GM12878 (cell line): ENCODE results near the gene CCDC107. TPM values are rescaled to one million over a fixed set of nuclear protein-coding genes. Genes with fewer than 3 reads are reported as not detected.

ENCODE experiments used
- ATAC-seq: fragments of 200-7000 bp; cut with Tn5 transposase; 3 replicates; pipeline ENCODE4 v1.9.1; 2020; ENCODE audit warnings: mild to moderate bottlenecking, moderate library complexity
- BruUV-seq: library from RNA; stranded (reverse); fragments of 400-500 nt; replicated peaks from 2 replicates; lab custom pipeline; 2021; lab: Mats Ljungman, UMichigan
- CTCF ChIA-PET: fragments of 300-600 bp; sonication (Branson Sonifier 250); formaldehyde crosslinking; extraction: SDS; loops from one replicate; lab custom pipeline; 2021; ENCODE audit warnings: inconsistent platforms; lab: Yijun Ruan, JAX
- POLR2A ChIA-PET: fragments of 350-600 bp; formaldehyde crosslinking; extraction: SDS; loops from one replicate; lab custom pipeline; 2021; ENCODE audit warnings: inconsistent platforms; lab: Charles Lee
- RAD21 ChIA-PET: fragments of 300-600 bp; sonication (Branson Sonifier 250); formaldehyde crosslinking; loops from one replicate; lab custom pipeline; 2023; ENCODE audit warnings: antibody characterized with exemption; ENCODE audit not compliant: unreplicated experiment; lab: Charles Lee
- SMC1A ChIA-PET: fragments of 300-600 bp; sonication (Branson Sonifier 250); formaldehyde crosslinking; loops from one replicate; lab custom pipeline; 2023; ENCODE audit not compliant: unreplicated experiment, uncharacterized antibody; lab: Charles Lee
- DNase-seq: peaks from one replicate; pipeline ENCODE4 v3.0.0-alpha.2; 2011; ENCODE audit warnings: low read depth, low spot score
- FAIRE-seq: peaks from 3 replicates; lab custom pipeline; 2011; peaks lifted over from hg19 to GRCh38; lab: Jason Lieb, UNC
- H2AFZ ChIP-seq: 2 replicates; pipeline ENCODE4 v1.6.0; 2011; ENCODE audit warnings: low read depth, low read length, control low read depth; ENCODE audit not compliant: control insufficient read depth
- H3K27ac ChIP-seq: 2 replicates; pipeline ENCODE4 v1.5.1; 2011; ENCODE audit warnings: control low read depth; ENCODE audit not compliant: control insufficient read depth, insufficient read depth
- H3K27me3 ChIP-seq, 2 experiments: replicated peaks in 1 of 2; 2 replicates each; pipeline versions ENCODE4 v1.6.0 to v1.6.1; 2011; ENCODE audit warnings: low read length in 1 of 2; ENCODE audit not compliant: control insufficient read depth in 2 of 2, insufficient read depth in 2 of 2
- H3K36me3 ChIP-seq, 2 experiments: 2 replicates each; pipeline ENCODE4 v1.5.1; 2011; ENCODE audit warnings: low read length in 1 of 2; ENCODE audit not compliant: control insufficient read depth in 2 of 2, insufficient read depth in 2 of 2
- H3K4me1 ChIP-seq: 2 replicates; pipeline ENCODE4 v1.6.1; 2011; ENCODE audit warnings: mild to moderate bottlenecking, low read length, moderate library complexity, mixed read lengths; ENCODE audit not compliant: control insufficient read depth, insufficient read depth
- H3K4me2 ChIP-seq: 2 replicates; pipeline ENCODE4 v1.6.0; 2011; ENCODE audit warnings: control low read depth; ENCODE audit not compliant: control insufficient read depth, insufficient read depth
- H3K4me3 ChIP-seq: fragments of 200-600 bp; sonication (generic); 2 replicates; pipeline ENCODE4 v1.5.1; 2016
- H3K79me2 ChIP-seq: 2 replicates; pipeline ENCODE4 v1.6.0; 2011; ENCODE audit warnings: low read length; ENCODE audit not compliant: control insufficient read depth, insufficient read depth
- H3K9ac ChIP-seq: 2 replicates; pipeline ENCODE4 v1.8.0; 2011; ENCODE audit warnings: low read length, control low read depth, mixed read lengths; ENCODE audit not compliant: control insufficient read depth, insufficient read depth
- H3K9me3 ChIP-seq: replicated peaks from 3 replicates; pipeline ENCODE4 v1.5.1; 2011; ENCODE audit warnings: mild to moderate bottlenecking, low read length; ENCODE audit not compliant: control insufficient read depth, insufficient read depth
- H4K20me1 ChIP-seq: 2 replicates; pipeline ENCODE4 v1.6.0; 2011; ENCODE audit not compliant: control insufficient read depth, insufficient read depth
- BHLHE40 ChIP-seq, 2 experiments: fragments of 450-650 bp in 1 of 2; IDR thresholded peaks; 2 replicates each; pipeline ENCODE4 v1.6.1; 2011 to 2017; ENCODE audit warnings: low read depth in 2 of 2, borderline replicate concordance in 1 of 2, improper control_type of control experiment in 1 of 2, low read length in 1 of 2, mild to moderate bottlenecking in 1 of 2
- CBX3 ChIP-seq: fragments of 200-600 bp; sonication (generic); IDR thresholded peaks from 2 replicates; pipeline ENCODE4 v1.6.1; 2016; ENCODE audit warnings: low read depth, borderline replicate concordance
- CHD4 ChIP-seq: fragments of 200-600 bp; sonication (generic); IDR thresholded peaks from 2 replicates; pipeline ENCODE4 v1.6.1; 2016; ENCODE audit warnings: mild to moderate bottlenecking
- FOS ChIP-seq: IDR thresholded peaks from 3 replicates; pipeline ENCODE4 v1.6.1; 2011; ENCODE audit warnings: borderline replicate concordance; ENCODE audit not compliant: insufficient read length; ENCODE audit errors: extremely low read depth
- JUND ChIP-seq: IDR thresholded peaks from 2 replicates; pipeline ENCODE4 v1.6.1; 2012; ENCODE audit warnings: low read depth, mild to moderate bottlenecking, low read length, improper control_type of control experiment, moderate library complexity
- MEF2B ChIP-seq: fragments of 450-650 bp; IDR thresholded peaks from 2 replicates; pipeline ENCODE4 v1.6.1; 2018; ENCODE audit warnings: mild to moderate bottlenecking, moderate library complexity; ENCODE audit not compliant: partially characterized antibody, poor library complexity, severe bottlenecking
- MXI1 ChIP-seq: fragments of 150-350 bp; IDR thresholded peaks from 2 replicates; pipeline ENCODE4 v1.6.1; 2011; ENCODE audit warnings: low read depth, mild to moderate bottlenecking, inconsistent platforms, low read length, improper control_type of control experiment
- NRF1 ChIP-seq: conservative IDR thresholded peaks from 2 replicates; pipeline ENCODE4 v1.6.1; 2011; ENCODE audit warnings: mild to moderate bottlenecking, low read depth, low read length, improper control_type of control experiment
- PAX8 ChIP-seq: fragments of 450-650 bp; IDR thresholded peaks from 2 replicates; pipeline ENCODE4 v1.6.1; 2017; ENCODE audit warnings: mild to moderate bottlenecking, moderate library complexity
- POU2F2 ChIP-seq: IDR thresholded peaks from 3 replicates; pipeline ENCODE4 v1.6.1; 2011; ENCODE audit warnings: low read depth, mild to moderate bottlenecking, low read length, borderline replicate concordance
- SPI1 ChIP-seq: IDR thresholded peaks from 2 replicates; pipeline ENCODE4 v1.6.1; 2011; ENCODE audit warnings: low read depth, mild to moderate bottlenecking, low read length, moderate library complexity, borderline replicate concordance; ENCODE audit not compliant: insufficient read depth
- SRF ChIP-seq, 2 experiments: IDR thresholded peaks; 2 replicates each; pipeline ENCODE4 v1.6.1; 2011; ENCODE audit warnings: low read depth in 2 of 2, low read length in 2 of 2, mild to moderate bottlenecking in 1 of 2, moderate library complexity in 1 of 2
- SUZ12 ChIP-seq: fragments of 200-600 bp; sonication (generic); IDR thresholded peaks from one replicate; pipeline ENCODE4 v1.6.1; 2018; ENCODE audit warnings: antibody characterized with exemption, mild to moderate bottlenecking; ENCODE audit not compliant: unreplicated experiment
- TARDBP ChIP-seq: IDR thresholded peaks from 2 replicates; pipeline ENCODE4 v1.6.1; 2016; ENCODE audit warnings: borderline replicate concordance
- ZNF24 ChIP-seq: fragments of 450-650 bp; IDR thresholded peaks from 2 replicates; pipeline ENCODE4 v1.6.1; 2017; ENCODE audit warnings: antibody characterized with exemption, mild to moderate bottlenecking
- WGBS: methylation state at CpG from one replicate; pipeline ENCODE4 v1.1.6; 2016; ENCODE audit warnings: low lambda C conversion rate; ENCODE audit not compliant: insufficient replicate concordance, insufficient coverage; ENCODE audit errors: missing lambda C conversion rate; 5-methylcytosine and 5-hydroxymethylcytosine counted together
- in situ Hi-C: fragments of 300-500 bp; cut with MboI; formaldehyde crosslinking; loops from 9 replicates; pipeline ENCODE4 v1.14.3; 2018; ENCODE audit warnings: mixed read lengths
- intact Hi-C: fragments of 100-400 bp; cut with micrococcal nuclease; formaldehyde crosslinking; loops from one replicate; pipeline ENCODE4 v1.14.2; 2022; ENCODE audit not compliant: unreplicated experiment
- polyA plus RNA-seq, 11 experiments: library from polyadenylated mRNA; depleted of rRNA in 4 of 11; unstranded in 6 of 11; stranded (reverse) in 5 of 11; fragments of >200 nt; fragmentation: Nextera tagmentation in 4 of 11; fragmentation: Illumina TruSeq in 1 of 11; extraction: Ambion mirVana in 4 of 11; extraction: Trizol in 1 of 11; gene quantifications; 1 replicate in 1 of 11; 2 replicates in 10 of 11; pipeline versions ENCODE4 v1.2.1 to v1.2.3, GENCODE V29; 2011 to 2016; ENCODE audit warnings: inconsistent platforms in 2 of 11, missing spikeins in 2 of 11, low read depth in 1 of 11
- total RNA-seq, 4 experiments: library from RNA; depleted of rRNA in 3 of 4; stranded (reverse); fragments of >200 nt in 3 of 4; fragmentation: Illumina TruSeq in 1 of 4; extraction: Trizol in 1 of 4; gene quantifications; 2 replicates each; pipeline versions ENCODE4 v1.2.1 to v1.2.3, GENCODE V29; 2013 to 2021
- TF ChIP-seq, protein P1 (sequence below): IDR thresholded peaks from 2 replicates; pipeline ENCODE4 v1.6.1; 2012; ENCODE audit warnings: low read length, inconsistent platforms
- TF ChIP-seq, protein P2 (sequence below): fragments of 450-650 bp; IDR thresholded peaks from 2 replicates; pipeline ENCODE4 v1.6.1; 2016; ENCODE audit warnings: mild to moderate bottlenecking, moderate library complexity, borderline replicate concordance

Gene CCDC107
- total and polyA plus RNA-seq, 10 of the 15 experiments (the other 5 are each of a cell fraction or from before 2014, with no cell fraction given): 0.19 to 18.3 (median 10.6) TPM

DNA sequence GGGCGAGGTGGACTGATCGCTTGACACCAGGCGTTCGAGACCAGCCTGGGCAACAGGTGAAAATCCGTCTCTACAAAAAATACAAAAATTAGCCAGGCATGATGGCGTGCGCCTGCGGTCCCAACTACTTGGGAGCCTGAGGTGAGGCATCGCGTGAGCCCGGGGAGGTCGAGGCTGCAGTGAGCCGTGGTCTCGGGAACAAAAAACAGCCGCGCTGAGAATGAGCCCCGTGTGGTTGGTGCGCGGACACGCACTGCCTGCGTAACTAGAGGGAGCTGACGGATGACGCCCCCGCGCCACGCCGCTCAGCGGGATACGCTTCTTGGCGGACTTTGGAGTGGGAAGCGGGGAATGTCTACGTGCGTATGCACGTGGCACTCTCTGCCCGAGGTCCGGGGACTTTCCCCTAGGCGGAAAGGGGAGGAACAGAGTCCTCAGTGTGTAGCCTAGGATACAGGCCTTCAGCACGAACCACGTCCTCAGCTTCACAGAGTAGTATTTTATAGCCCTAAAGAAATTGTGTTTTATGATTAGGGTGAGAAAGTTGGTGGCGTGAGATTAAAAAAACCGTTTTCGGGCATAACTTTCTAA is 451 bp upstream of the CCDC107 start, which contains the start of gene RMRP:
Gene RMRP, minus strand, starts transcription at position 474 of the 591 bp plus-strand sequence.
- intact Hi-C loops: loop anchor here (1.0 to 10.0 kb wide), 4 partner anchors 11 to 167 kb away; partner anchors contain the start of genes FAM221B and TMEM8B
- in situ Hi-C loops: no loop called here
- TF ChIP-seq PAX8: no peak
- TF ChIP-seq, protein P1, sequence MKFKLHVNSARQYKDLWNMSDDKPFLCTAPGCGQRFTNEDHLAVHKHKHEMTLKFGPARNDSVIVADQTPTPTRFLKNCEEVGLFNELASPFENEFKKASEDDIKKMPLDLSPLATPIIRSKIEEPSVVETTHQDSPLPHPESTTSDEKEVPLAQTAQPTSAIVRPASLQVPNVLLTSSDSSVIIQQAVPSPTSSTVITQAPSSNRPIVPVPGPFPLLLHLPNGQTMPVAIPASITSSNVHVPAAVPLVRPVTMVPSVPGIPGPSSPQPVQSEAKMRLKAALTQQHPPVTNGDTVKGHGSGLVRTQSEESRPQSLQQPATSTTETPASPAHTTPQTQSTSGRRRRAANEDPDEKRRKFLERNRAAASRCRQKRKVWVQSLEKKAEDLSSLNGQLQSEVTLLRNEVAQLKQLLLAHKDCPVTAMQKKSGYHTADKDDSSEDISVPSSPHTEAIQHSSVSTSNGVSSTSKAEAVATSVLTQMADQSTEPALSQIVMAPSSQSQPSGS: no peak
- TF ChIP-seq SRF (IDR thresholded peaks at IDR 0.05; ENCODE audit: low read depth in 2 of 2, low read length in 2 of 2): no peak
- peak; percentile 73; the same call in 1 of the 2 replicates for TF ChIP-seq SPI1
- TF ChIP-seq JUND: no peak
- TF ChIP-seq MEF2B: peak; percentile 67
- no peak; the same call in 1 of the 2 replicates for TF ChIP-seq NRF1
- no peak for TF ChIP-seq CBX3
- TF ChIP-seq, protein P2, sequence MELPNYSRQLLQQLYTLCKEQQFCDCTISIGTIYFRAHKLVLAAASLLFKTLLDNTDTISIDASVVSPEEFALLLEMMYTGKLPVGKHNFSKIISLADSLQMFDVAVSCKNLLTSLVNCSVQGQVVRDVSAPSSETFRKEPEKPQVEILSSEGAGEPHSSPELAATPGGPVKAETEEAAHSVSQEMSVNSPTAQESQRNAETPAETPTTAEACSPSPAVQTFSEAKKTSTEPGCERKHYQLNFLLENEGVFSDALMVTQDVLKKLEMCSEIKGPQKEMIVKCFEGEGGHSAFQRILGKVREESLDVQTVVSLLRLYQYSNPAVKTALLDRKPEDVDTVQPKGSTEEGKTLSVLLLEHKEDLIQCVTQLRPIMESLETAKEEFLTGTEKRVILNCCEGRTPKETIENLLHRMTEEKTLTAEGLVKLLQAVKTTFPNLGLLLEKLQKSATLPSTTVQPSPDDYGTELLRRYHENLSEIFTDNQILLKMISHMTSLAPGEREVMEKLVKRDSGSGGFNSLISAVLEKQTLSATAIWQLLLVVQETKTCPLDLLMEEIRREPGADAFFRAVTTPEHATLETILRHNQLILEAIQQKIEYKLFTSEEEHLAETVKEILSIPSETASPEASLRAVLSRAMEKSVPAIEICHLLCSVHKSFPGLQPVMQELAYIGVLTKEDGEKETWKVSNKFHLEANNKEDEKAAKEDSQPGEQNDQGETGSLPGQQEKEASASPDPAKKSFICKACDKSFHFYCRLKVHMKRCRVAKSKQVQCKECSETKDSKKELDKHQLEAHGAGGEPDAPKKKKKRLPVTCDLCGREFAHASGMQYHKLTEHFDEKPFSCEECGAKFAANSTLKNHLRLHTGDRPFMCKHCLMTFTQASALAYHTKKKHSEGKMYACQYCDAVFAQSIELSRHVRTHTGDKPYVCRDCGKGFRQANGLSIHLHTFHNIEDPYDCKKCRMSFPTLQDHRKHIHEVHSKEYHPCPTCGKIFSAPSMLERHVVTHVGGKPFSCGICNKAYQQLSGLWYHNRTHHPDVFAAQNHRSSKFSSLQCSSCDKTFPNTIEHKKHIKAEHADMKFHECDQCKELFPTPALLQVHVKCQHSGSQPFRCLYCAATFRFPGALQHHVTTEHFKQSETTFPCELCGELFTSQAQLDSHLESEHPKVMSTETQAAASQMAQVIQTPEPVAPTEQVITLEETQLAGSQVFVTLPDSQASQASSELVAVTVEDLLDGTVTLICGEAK: peak; percentile 86
- no peak for TF ChIP-seq POU2F2
- TF ChIP-seq FOS: no peak
- peak; percentile 95 for TF ChIP-seq MXI1
- peak; percentile 97 to 99 for TF ChIP-seq BHLHE40 (IDR thresholded peaks at IDR 0.05; ENCODE audit: borderline replicate concordance in 1 of 2, low read depth in 2 of 2, low read length in 1 of 2)
- TF ChIP-seq ZNF24: peak; percentile 99
- peak; percentile 94 for TF ChIP-seq TARDBP
- TF ChIP-seq SUZ12: no peak
- TF ChIP-seq CHD4: no peak; the same call in 1 of the 2 replicates

More for the DNA sequence above, 451 bp upstream of the CCDC107 start, which contains the start of gene RMRP:
- ATAC-seq (peak; percentile 93), DNase-seq (peak; percentile 96), FAIRE-seq (peak; percentile 78)
- peak within 1 kb of the TSS; percentile 85 for H3K4me3 ChIP-seq
- peaks cover 6 to 9% of the 10 kb centered on the region in 2 experiments; a peak in 3 of 4 replicates for H3K36me3 ChIP-seq
- H4K20me1 ChIP-seq: no peaks in the 10 kb centered on the region
- ChIA-PET POLR2A (interaction anchor here (0.7 to 10.9 kb wide), 14 partner anchors 7 to 157 kb away, joined by 3 to 163 read pairs (median 7); partner anchors contain the start of genes ARHGEF39, CD72, CREB3 and HINT2), RAD21 (interaction anchor here (0.6 to 5.2 kb wide), 21 partner anchors 9 to 339 kb away, joined by 3 to 60 read pairs (median 5); partner anchors contain the start of genes CREB3, SPAG8, TESK1 and TLN1), CTCF (interaction anchor here (0.6 to 13.5 kb wide), 15 partner anchors 10 to 169 kb away, joined by 3 to 227 read pairs (median 7); partner anchors contain the start of genes CREB3, GBA2, RGP1 and TESK1), SMC1A (interaction anchor here (0.6 to 12.5 kb wide), 12 partner anchors 8 to 157 kb away, joined by 3 to 145 read pairs (median 4); partner anchors contain the start of genes CREB3, HINT2, SIT1 and TLN1)
- peak within 1 kb of the TSS; percentile 90 for H3K27ac ChIP-seq
- no peaks in the 10 kb centered on the region for H3K27me3 ChIP-seq
- peak within 1 kb of the TSS; percentile 78 for H3K9ac ChIP-seq
- H3K79me2 ChIP-seq: peaks cover 23% of the 10 kb centered on the region
- BruUV-seq: no TSS peak
- H3K4me2 ChIP-seq: peak within 1 kb of the TSS; percentile 95
- H3K4me1 ChIP-seq: peaks cover 22% of the 10 kb centered on the region
- H3K9me3 ChIP-seq: no peaks in the 10 kb centered on the region
- 2% methylated on average over 42 of the region's 42 CpGs for WGBS
- peak within 1 kb of the TSS; percentile 64 for H2AFZ ChIP-seq
